HCT116 (cell line): ENCODE measurements around the gene KRTAP4-5. TPM values are rescaled to one million over a fixed set of nuclear protein-coding genes. Genes with fewer than 3 reads are reported as not detected.

Source experiments
- ATAC-seq: fragments of 200-7000 bp; cut with Tn5 transposase; 2 replicates; pipeline ENCODE4 v1.9.1; 2020; ENCODE audit warnings: mild to moderate bottlenecking, moderate library complexity
- BruUV-seq: library from RNA; stranded (reverse); fragments of 400-500 nt; replicated peaks from 2 replicates; lab custom pipeline; 2021; lab: Mats Ljungman, UMichigan
- CTCF ChIA-PET: fragments of 300-600 bp; sonication (Branson Sonifier 250); formaldehyde crosslinking; loops from one replicate; lab custom pipeline; 2021; ENCODE audit warnings: antibody characterized with exemption; lab: Charles Lee
- POLR2A ChIA-PET: fragments of 300-600, 350-600 bp; sonication (Branson Sonifier 250); formaldehyde crosslinking; loops from one replicate; lab custom pipeline; 2021; ENCODE audit warnings: antibody characterized with exemption; lab: Charles Lee
- RAD21 ChIA-PET, 2 experiments: fragments of 300-600 bp; sonication (Branson Sonifier 250); formaldehyde crosslinking; loops; one replicate each; lab custom pipeline; 2023; ENCODE audit warnings: low total read pairs in 2 of 2; ENCODE audit not compliant: uncharacterized antibody in 2 of 2, unreplicated experiment in 2 of 2, low non-redundant PET in 1 of 2; lab: Charles Lee
- DNase-seq: peaks from one replicate; pipeline ENCODE4 v3.0.0-alpha.2; 2010; ENCODE audit warnings: low read depth, low spot score
- H2AFZ ChIP-seq: fragments of 200-600 bp; shearing (Covaris generic), sonication (generic); 2 replicates; pipeline ENCODE4 v1.6.1; 2017; ENCODE audit warnings: low read depth, mixed run types, mixed read lengths, antibody characterized with exemption, low read length; ENCODE audit not compliant: poor library complexity, severe bottlenecking
- H3K27ac ChIP-seq: 2 replicates; pipeline ENCODE4 v1.5.1; 2012; ENCODE audit warnings: low read depth, low read length
- H3K27me3 ChIP-seq: fragments of 200-600 bp; sonication (generic); 2 replicates; pipeline ENCODE4 v1.6.1; 2016; ENCODE audit warnings: mixed run types, low read length, mixed read lengths; ENCODE audit not compliant: insufficient read depth
- H3K36me3 ChIP-seq, 2 experiments: fragments of 200-500 bp in 1 of 2; fragments of 200-600 bp in 1 of 2; sonication (Bioruptor generic) in 1 of 2; sonication (generic) in 1 of 2; 2 replicates each; pipeline versions ENCODE4 v1.5.1 to v1.6.1; 2014 to 2016; ENCODE audit warnings: low read length in 2 of 2, inconsistent platforms in 1 of 2, mixed read lengths in 1 of 2, mixed run types in 1 of 2; ENCODE audit not compliant: insufficient read depth in 2 of 2, control insufficient read depth in 1 of 2
- H3K4me1 ChIP-seq, 2 experiments: fragments of 200-600 bp in 1 of 2; sonication (generic) in 1 of 2; 2 replicates each; pipeline versions ENCODE4 v1.5.1 to v1.6.1; 2012 to 2017; ENCODE audit warnings: low read length in 2 of 2, inconsistent platforms in 1 of 2, mild to moderate bottlenecking in 1 of 2, mixed read lengths in 1 of 2, mixed run types in 1 of 2, moderate library complexity in 1 of 2; ENCODE audit not compliant: insufficient read depth in 2 of 2, control insufficient read depth in 1 of 2
- H3K4me2 ChIP-seq: fragments of 200-600 bp; sonication (generic); 2 replicates; pipeline ENCODE4 v1.6.1; 2017; ENCODE audit warnings: mixed run types, low read length, mixed read lengths
- H3K4me3 ChIP-seq, 2 experiments: fragments of 200-600 bp in 1 of 2; sonication (generic) in 1 of 2; replicated peaks in 1 of 2; 2 replicates each; pipeline ENCODE4 v1.5.1; 2011 to 2016; ENCODE audit warnings: low read length in 2 of 2, control low read depth in 1 of 2, low read depth in 1 of 2, mild to moderate bottlenecking in 1 of 2, mixed read lengths in 1 of 2, mixed run types in 1 of 2
- H3K79me2 ChIP-seq: fragments of 200-600 bp; sonication (generic); 2 replicates; pipeline ENCODE4 v1.6.1; 2017; ENCODE audit warnings: mild to moderate bottlenecking, mixed run types, low read length, moderate library complexity, mixed read lengths; ENCODE audit not compliant: insufficient read depth
- H3K9ac ChIP-seq: fragments of 200-600 bp; sonication (generic); 2 replicates; pipeline ENCODE4 v1.6.1; 2016; ENCODE audit warnings: low read length, mixed read lengths
- H3K9me2 ChIP-seq: fragments of 200-600 bp; sonication (generic), shearing (Covaris generic); 2 replicates; pipeline ENCODE4 v1.6.1; 2017; ENCODE audit warnings: mixed run types, mild to moderate bottlenecking, moderate library complexity; ENCODE audit not compliant: insufficient read depth
- H3K9me3 ChIP-seq, 2 experiments: fragments of 200-500 bp in 1 of 2; fragments of 200-600 bp in 1 of 2; sonication (Bioruptor generic) in 1 of 2; sonication (generic) in 1 of 2; 2 replicates each; pipeline ENCODE4 v1.6.1; 2014 to 2017; ENCODE audit warnings: low read length in 2 of 2, mixed read lengths in 2 of 2, inconsistent platforms in 1 of 2, low read depth in 1 of 2, mild to moderate bottlenecking in 1 of 2, mixed run types in 1 of 2, moderate library complexity in 1 of 2; ENCODE audit not compliant: control insufficient read depth in 1 of 2, insufficient read depth in 1 of 2
- H4K20me1 ChIP-seq: fragments of 200-600 bp; sonication (generic), shearing (Covaris generic); 2 replicates; pipeline ENCODE4 v1.6.1; 2017; ENCODE audit warnings: mixed run types, mild to moderate bottlenecking, moderate library complexity; ENCODE audit not compliant: insufficient read depth
- CBX3 ChIP-seq: IDR thresholded peaks from 2 replicates; pipeline ENCODE4 v1.6.1; 2012; ENCODE audit warnings: low read depth
- CEBPB ChIP-seq: IDR thresholded peaks from 2 replicates; pipeline ENCODE4 v1.6.1; 2012; ENCODE audit warnings: low read depth
- EGR1 ChIP-seq: IDR thresholded peaks from 2 replicates; pipeline ENCODE4 v1.6.1; 2012; ENCODE audit warnings: low read depth
- ELF1 ChIP-seq: IDR thresholded peaks from 2 replicates; pipeline ENCODE4 v1.6.1; 2012; ENCODE audit warnings: low read depth, borderline replicate concordance
- EZH2 ChIP-seq: fragments of 200-600 bp; sonication (generic); IDR thresholded peaks from 2 replicates; pipeline ENCODE4 v1.6.1; 2017; ENCODE audit warnings: antibody characterized with exemption, mixed run types
- FOSL1 ChIP-seq: IDR thresholded peaks from 2 replicates; pipeline ENCODE4 v1.6.1; 2012; ENCODE audit warnings: low read depth
- POLR2A ChIP-seq: IDR thresholded peaks from 2 replicates; pipeline ENCODE4 v1.7.0; 2011; ENCODE audit warnings: borderline replicate concordance; ENCODE audit not compliant: insufficient read depth, insufficient read length; ENCODE audit errors: extremely low read depth
- POLR2AphosphoS5 ChIP-seq: IDR thresholded peaks from 2 replicates; pipeline ENCODE4 v1.6.1; 2011; ENCODE audit warnings: mild to moderate bottlenecking, low read depth, low read length, moderate library complexity
- RAD21 ChIP-seq: IDR thresholded peaks from 2 replicates; pipeline ENCODE4 v1.6.1; 2012; ENCODE audit warnings: low read depth, mild to moderate bottlenecking
- SP1 ChIP-seq: IDR thresholded peaks from 2 replicates; pipeline ENCODE4 v1.6.1; 2012; ENCODE audit warnings: low read depth
- SRF ChIP-seq: IDR thresholded peaks from 2 replicates; pipeline ENCODE4 v1.6.1; 2012; ENCODE audit warnings: low read depth
- TCF7L2 ChIP-seq: IDR thresholded peaks from 2 replicates; pipeline ENCODE4 v1.7.0; 2011; ENCODE audit warnings: borderline replicate concordance, inconsistent platforms; ENCODE audit not compliant: insufficient read depth, insufficient read length; ENCODE audit errors: extremely low read depth
- ZBTB33 ChIP-seq: IDR thresholded peaks from 2 replicates; pipeline ENCODE4 v1.6.1; 2011; ENCODE audit warnings: mild to moderate bottlenecking, low read length, moderate library complexity; ENCODE audit not compliant: insufficient replicate concordance; ENCODE audit errors: extremely low read depth
- ZFX ChIP-seq: fragments of 450-650 bp; IDR thresholded peaks from 2 replicates; pipeline ENCODE4 v1.6.1; 2017
- ZNF274 ChIP-seq: fragments of 200-500 bp; sonication (Bioruptor generic); IDR thresholded peaks from 2 replicates; pipeline ENCODE4 v1.6.1; 2014; ENCODE audit warnings: mild to moderate bottlenecking, low read depth, low read length, inconsistent platforms
- intact Hi-C: fragments of 100-400 bp; cut with micrococcal nuclease; formaldehyde crosslinking; loops from 2 replicates; pipeline ENCODE4 v1.10.0; 2022
- total RNA-seq: library from RNA; stranded (reverse); gene quantifications from one replicate; pipeline ENCODE4 v1.2.1, GENCODE V29; 2021; ENCODE audit not compliant: unreplicated experiment
- TF ChIP-seq, protein P1 (sequence below): IDR thresholded peaks from 2 replicates; pipeline ENCODE4 v1.6.1; 2012
- TF ChIP-seq, protein P2 (sequence below): IDR thresholded peaks from 2 replicates; pipeline ENCODE4 v1.6.1; 2012

The KRTAP4-5 gene
- total RNA-seq, 1 experiment from 2014 or later = not detected

GRCh38 chr17:41167561-41167960, 17.9 kb upstream of the KRTAP4-5 start:
- BruUV-seq = no TSS peak
- H3K79me2 ChIP-seq = no peaks in the 10 kb centered on the region
- H3K4me2 ChIP-seq = no peak overlapping the region
- ATAC-seq (no peak), DNase-seq (no peak)
- ChIA-PET RAD21 (no interaction called here), CTCF (no interaction called here), POLR2A (interaction anchor here (0.7 kb wide), 1 partner anchor 106 kb away, joined by 3 read pairs; no protein-coding TSS in a partner anchor)
- no peak overlapping the region for H3K4me3 ChIP-seq
- no peaks in the 10 kb centered on the region for H3K27me3 ChIP-seq
- H4K20me1 ChIP-seq = no peaks in the 10 kb centered on the region
- no peaks in the 10 kb centered on the region for H3K36me3 ChIP-seq
- H3K4me1 ChIP-seq = no peaks in the 10 kb centered on the region
- no peak overlapping the region for H2AFZ ChIP-seq
- H3K9ac ChIP-seq = no peak overlapping the region
- intact Hi-C loops = no loop called here
- no peaks in the 10 kb centered on the region; a peak in 1 of 4 replicates for H3K9me3 ChIP-seq
- no peak overlapping the region for H3K27ac ChIP-seq
- TF ChIP-seq RAD21 = no peak
- no peaks in the 10 kb centered on the region for H3K9me2 ChIP-seq

GRCh38 chr17:41163828-41164227, 14.2 kb upstream of the KRTAP4-5 start:
- H3K4me1 ChIP-seq = no peaks in the 10 kb centered on the region
- ChIA-PET POLR2A (no interaction called here), CTCF (no interaction called here), RAD21 (no interaction called here)
- H3K4me3 ChIP-seq = no peak overlapping the region
- no TSS peak for BruUV-seq
- intact Hi-C loops = no loop called here
- H4K20me1 ChIP-seq = no peaks in the 10 kb centered on the region
- H3K9me2 ChIP-seq = no peaks in the 10 kb centered on the region
- H3K79me2 ChIP-seq = no peaks in the 10 kb centered on the region
- H3K4me2 ChIP-seq = no peak overlapping the region
- no peak overlapping the region for H3K27ac ChIP-seq
- H2AFZ ChIP-seq = no peak overlapping the region
- no peak for DNase-seq
- no peaks in the 10 kb centered on the region for H3K36me3 ChIP-seq
- no peak overlapping the region for H3K9ac ChIP-seq
- H3K9me3 ChIP-seq = no peaks in the 10 kb centered on the region; a peak in 1 of 4 replicates
- no peak for ATAC-seq
- no peak for TF ChIP-seq CBX3
- TF ChIP-seq, protein P1, sequence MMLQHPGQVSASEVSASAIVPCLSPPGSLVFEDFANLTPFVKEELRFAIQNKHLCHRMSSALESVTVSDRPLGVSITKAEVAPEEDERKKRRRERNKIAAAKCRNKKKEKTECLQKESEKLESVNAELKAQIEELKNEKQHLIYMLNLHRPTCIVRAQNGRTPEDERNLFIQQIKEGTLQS = no peak
- no peak for TF ChIP-seq ZNF274
- no peak for TF ChIP-seq POLR2AphosphoS5
- no peak for TF ChIP-seq EZH2
- TF ChIP-seq ZBTB33 = no peak
- TF ChIP-seq ELF1 = no peak
- no peak for TF ChIP-seq RAD21
- TF ChIP-seq CEBPB = no peak
- no peak for TF ChIP-seq TCF7L2
- TF ChIP-seq, protein P2, sequence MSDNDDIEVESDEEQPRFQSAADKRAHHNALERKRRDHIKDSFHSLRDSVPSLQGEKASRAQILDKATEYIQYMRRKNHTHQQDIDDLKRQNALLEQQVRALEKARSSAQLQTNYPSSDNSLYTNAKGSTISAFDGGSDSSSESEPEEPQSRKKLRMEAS = no peak
- no peak for TF ChIP-seq POLR2A
- TF ChIP-seq FOSL1 = no peak
- TF ChIP-seq EGR1 = no peak
- TF ChIP-seq ZFX = no peak
- no peak for TF ChIP-seq SP1
- no peak for TF ChIP-seq SRF
- no peaks in the 10 kb centered on the region for H3K27me3 ChIP-seq
